K562 treated with DMSO at 1 percent for 4 hours (cell line): ENCODE results near the gene ERO1A. TPM values are rescaled to one million over a fixed set of nuclear protein-coding genes. Genes with fewer than 3 reads are reported as not detected.

Experiments used
- total RNA-seq: library from RNA; unstranded; fragments of 300-600 nt; gene quantifications from 2 replicates; pipeline ENCODE4 v1.2.3, GENCODE V29; 2022; ENCODE audit not compliant: insufficient read depth

ERO1A gene
- 15.7 and 19.1 TPM in 2 replicates for total RNA-seq

GRCh38 chr14:52695481-52696091 is at the start of gene ERO1A:
ERO1A (minus strand) TSS chr14:52695558; CDS start chr14:52695481, 77 bp downstream.

DNA sequence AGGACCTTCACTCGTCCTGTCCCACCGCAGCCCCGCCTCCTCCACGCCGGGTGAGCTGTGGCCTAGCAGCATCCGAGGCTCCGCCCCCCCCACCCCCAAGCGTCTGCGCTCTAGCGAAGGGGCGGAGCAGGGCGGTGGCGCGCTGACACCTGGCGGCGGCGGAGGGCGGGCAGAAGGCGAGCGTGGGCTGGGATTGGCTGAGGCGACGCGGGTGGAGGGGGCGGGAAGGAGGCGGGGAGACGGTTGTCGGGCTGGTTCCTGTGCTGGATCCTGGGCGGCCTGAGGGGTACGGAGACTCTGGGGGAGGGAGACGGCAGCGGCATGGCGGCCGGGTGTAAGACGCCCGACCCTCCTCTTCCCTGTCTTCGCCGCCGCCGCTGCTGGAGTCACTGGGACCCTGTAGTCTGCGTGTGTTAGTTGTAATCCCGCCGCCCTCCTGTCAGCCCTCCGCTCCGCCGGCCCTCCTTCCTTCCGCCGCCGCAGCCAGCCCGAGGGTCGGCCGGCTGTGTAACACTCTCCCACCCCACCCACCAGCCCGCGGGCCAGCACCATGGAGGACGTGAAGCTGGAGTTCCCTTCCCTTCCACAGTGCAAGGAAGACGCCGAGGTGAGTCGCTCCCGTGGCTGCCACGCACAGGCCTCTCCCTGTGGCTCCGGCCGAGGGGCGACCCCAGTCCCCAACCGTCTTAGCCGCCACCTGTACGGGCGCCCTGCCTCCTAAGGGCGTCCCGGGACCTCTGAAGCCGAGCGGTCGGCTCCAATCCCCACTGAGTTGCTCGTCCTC is 34.8 kb upstream of the ERO1A start, which contains the start of gene STYX:
Gene STYX, plus strand, starts transcription at position 242 of the 784 bp plus-strand sequence. Its CDS starts 309 bp downstream, at position 551.

DNA sequence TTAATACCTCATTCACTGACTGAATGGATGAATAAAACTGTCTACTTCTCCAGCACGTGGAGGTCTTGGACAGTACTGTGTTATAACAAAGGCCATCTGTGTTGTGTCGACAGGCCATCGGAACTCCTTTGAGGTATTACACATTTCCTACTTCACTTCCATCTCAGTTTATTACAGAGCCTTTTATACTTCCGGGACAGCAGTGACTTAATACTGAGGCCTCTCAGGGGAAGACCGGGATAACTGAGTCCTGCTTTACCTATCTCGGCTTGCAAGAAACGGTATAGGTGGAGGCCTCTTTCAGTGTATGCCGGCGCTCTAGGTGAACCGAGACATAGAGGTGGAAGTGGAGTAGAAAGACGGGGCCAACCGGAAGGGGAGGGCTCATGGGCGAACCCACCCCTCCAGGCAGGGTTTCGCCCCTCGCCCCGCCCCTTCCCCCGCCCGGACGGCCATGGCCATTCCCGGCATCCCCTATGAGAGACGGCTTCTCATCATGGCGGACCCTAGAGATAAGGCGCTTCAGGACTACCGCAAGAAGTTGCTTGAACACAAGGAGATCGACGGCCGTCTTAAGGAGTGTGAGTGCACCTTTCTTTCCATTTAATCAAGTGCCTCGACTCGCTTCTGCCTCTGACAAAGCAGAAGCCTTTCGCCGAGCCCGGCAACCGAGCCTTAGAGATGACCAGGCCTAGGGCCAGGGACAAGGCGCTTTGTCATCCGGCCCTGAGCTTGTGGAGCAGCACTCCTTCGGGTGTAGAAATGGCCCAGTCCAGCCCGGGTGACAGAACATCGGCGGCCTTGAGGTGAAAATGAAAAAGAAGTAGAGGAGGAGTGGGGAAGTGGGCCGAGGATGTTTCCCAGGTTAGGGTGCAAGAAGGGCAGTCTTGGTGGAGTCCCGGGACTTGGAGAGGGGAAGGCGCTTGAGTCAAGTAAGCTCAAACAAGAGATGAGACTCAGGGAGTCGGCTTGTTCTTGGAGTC is 11.7 kb upstream of the ERO1A start, which contains the start of gene PSMC6:
Gene PSMC6, plus strand, starts transcription at position 477 of the 983 bp plus-strand sequence. Its CDS starts 20 bp downstream, at position 497.

Other genes with a start within 250 kb of the ERO1A start
- 2.3 and 3.4 TPM in 2 replicates for gene TXNDC16, start 143.1 kb downstream of the ERO1A start, total RNA-seq
- gene GPR137C, start 142.7 kb downstream of the ERO1A start, total RNA-seq = not detected in 2 replicates
- gene PSMC6, start 11.6 kb upstream of the ERO1A start, total RNA-seq = 54.0 and 54.7 TPM in 2 replicates
- 2.7 and 3.9 TPM in 2 replicates for gene STYX, start 34.6 kb upstream of the ERO1A start, total RNA-seq
- 5.4 and 8.7 TPM in 2 replicates for gene GNPNAT1, start 96.0 kb upstream of the ERO1A start, total RNA-seq